ENCODE data around the gene TRPC5OS. TPM values are rescaled to one million over a fixed set of nuclear protein-coding genes. Genes with fewer than 3 reads are reported as not detected.

TRPC5OS gene
- total RNA-seq, 1 experiment from 2014 or later: not detected

DNA sequence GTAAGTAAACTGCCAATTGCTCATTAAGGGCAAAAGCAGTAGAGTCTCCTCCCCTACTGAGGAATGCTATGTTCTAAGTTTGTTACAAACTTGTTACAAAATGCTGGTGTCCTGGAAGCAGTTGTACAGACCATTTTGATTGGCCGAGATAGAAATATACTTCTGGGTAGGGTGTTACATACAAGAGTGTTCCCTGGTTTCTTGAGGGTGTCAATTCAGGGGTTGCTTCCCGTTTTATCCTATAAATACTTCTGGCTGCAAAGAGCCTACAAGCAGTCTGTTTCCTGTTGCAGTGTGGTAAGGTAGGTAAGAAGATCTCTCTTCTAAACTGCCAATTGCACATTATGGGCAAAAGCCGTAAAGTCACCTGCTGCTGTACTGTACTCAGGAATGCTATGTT, 5.7 kb downstream of the TRPC5OS start:
- no peaks in the 10 kb centered on the region for H3K36me3 Mint-ChIP-seq
- CTCF ChIA-PET: no interaction called here
- no peaks in the 10 kb centered on the region for H3K27me3 Mint-ChIP-seq (ENCODE audit: low read depth)
- H3K9me3 Mint-ChIP-seq: no peaks in the 10 kb centered on the region
- H3K4me3 Mint-ChIP-seq: no peak overlapping the region
- POLR2A ChIA-PET: no interaction called here
- H3K4me1 Mint-ChIP-seq: no peaks in the 10 kb centered on the region
- DNase-seq (ENCODE audit: low spot score): no peak
- no peak for ATAC-seq
- no peak overlapping the region for H3K27ac Mint-ChIP-seq
- TF ChIP-seq ETV6 (CRISPR knock-in tag; IDR thresholded peaks at IDR 0.05) (no peak), GRHL2 (CRISPR knock-in tag; IDR thresholded peaks at IDR 0.05; ENCODE audit: insufficient replicate concordance, severe bottlenecking) (no peak), CREB1 (CRISPR knock-in tag; IDR thresholded peaks at IDR 0.05) (no peak)

DNA sequence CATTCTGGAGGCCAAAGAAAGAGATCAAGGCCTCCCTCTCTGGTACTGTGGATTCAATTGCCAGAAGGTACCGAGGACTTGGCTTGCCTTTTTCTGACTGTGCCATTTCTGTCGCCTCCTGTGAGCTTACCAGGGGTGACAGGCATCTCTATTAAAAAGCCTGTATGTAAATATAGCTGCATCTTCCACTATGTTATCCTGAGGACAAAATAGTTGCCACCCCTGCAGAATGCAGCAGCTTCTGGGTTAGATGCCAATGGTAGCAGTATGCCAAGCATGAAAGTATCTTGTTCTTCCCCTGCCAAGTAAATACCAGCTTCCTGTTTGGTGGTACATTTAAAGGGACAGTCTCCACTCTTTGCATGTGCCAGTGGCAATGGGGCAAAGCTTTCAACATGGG, 10.7 kb downstream of the TRPC5OS start:
- no peaks in the 10 kb centered on the region for H3K36me3 Mint-ChIP-seq
- ChIA-PET POLR2A (no interaction called here), CTCF (interaction anchor here (1.2 kb wide), 1 partner anchor 17 kb away, joined by 4 read pairs; no protein-coding TSS in a partner anchor)
- H3K4me1 Mint-ChIP-seq: no peaks in the 10 kb centered on the region
- no peak overlapping the region for H3K27ac Mint-ChIP-seq
- no peak for DNase-seq (ENCODE audit: low spot score)
- ATAC-seq: no peak
- TF ChIP-seq, protein P1, sequence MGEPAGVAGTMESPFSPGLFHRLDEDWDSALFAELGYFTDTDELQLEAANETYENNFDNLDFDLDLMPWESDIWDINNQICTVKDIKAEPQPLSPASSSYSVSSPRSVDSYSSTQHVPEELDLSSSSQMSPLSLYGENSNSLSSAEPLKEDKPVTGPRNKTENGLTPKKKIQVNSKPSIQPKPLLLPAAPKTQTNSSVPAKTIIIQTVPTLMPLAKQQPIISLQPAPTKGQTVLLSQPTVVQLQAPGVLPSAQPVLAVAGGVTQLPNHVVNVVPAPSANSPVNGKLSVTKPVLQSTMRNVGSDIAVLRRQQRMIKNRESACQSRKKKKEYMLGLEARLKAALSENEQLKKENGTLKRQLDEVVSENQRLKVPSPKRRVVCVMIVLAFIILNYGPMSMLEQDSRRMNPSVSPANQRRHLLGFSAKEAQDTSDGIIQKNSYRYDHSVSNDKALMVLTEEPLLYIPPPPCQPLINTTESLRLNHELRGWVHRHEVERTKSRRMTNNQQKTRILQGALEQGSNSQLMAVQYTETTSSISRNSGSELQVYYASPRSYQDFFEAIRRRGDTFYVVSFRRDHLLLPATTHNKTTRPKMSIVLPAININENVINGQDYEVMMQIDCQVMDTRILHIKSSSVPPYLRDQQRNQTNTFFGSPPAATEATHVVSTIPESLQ (CRISPR knock-in tag; IDR thresholded peaks at IDR 0.05): no peak
- H3K4me3 Mint-ChIP-seq: no peak overlapping the region
- no peaks in the 10 kb centered on the region for H3K9me3 Mint-ChIP-seq
- no peaks in the 10 kb centered on the region for H3K27me3 Mint-ChIP-seq (ENCODE audit: low read depth)

DNA sequence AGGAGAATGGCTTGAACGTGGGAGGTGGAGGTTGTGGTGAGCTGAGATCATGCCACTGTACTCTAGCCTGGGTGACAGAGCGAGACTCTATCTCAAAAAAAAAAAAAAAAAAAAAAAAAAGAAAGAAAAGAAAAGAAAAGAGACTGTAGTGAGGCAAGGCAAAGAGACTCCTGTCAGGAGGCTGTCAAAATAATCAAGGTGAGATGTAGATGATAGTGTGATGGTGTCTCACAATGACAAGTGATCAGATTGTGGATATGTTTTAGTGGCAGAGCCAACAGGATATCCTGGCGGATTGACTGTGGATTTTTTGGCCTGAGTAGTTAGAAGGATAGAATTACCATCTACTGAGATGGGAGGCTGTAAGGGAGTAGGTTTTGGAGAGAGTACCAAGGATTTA, 12.6 kb downstream of the TRPC5OS start:
- Mint-ChIP-seq H3K27ac (no peak overlapping the region), H3K36me3 (no peaks in the 10 kb centered on the region), H3K27me3 (ENCODE audit: low read depth) (no peaks in the 10 kb centered on the region), H3K4me1 (no peaks in the 10 kb centered on the region), H3K9me3 (no peaks in the 10 kb centered on the region), H3K4me3 (no peak overlapping the region)
- DNase-seq (ENCODE audit: low spot score): no peak
- CTCF ChIA-PET: no interaction called here
- TF ChIP-seq, protein P2, sequence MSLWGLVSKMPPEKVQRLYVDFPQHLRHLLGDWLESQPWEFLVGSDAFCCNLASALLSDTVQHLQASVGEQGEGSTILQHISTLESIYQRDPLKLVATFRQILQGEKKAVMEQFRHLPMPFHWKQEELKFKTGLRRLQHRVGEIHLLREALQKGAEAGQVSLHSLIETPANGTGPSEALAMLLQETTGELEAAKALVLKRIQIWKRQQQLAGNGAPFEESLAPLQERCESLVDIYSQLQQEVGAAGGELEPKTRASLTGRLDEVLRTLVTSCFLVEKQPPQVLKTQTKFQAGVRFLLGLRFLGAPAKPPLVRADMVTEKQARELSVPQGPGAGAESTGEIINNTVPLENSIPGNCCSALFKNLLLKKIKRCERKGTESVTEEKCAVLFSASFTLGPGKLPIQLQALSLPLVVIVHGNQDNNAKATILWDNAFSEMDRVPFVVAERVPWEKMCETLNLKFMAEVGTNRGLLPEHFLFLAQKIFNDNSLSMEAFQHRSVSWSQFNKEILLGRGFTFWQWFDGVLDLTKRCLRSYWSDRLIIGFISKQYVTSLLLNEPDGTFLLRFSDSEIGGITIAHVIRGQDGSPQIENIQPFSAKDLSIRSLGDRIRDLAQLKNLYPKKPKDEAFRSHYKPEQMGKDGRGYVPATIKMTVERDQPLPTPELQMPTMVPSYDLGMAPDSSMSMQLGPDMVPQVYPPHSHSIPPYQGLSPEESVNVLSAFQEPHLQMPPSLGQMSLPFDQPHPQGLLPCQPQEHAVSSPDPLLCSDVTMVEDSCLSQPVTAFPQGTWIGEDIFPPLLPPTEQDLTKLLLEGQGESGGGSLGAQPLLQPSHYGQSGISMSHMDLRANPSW (CRISPR knock-in tag; conservative IDR thresholded peaks at IDR 0.05; ENCODE audit: low read depth): no peak
- TF ChIP-seq MYBL2 (CRISPR knock-in tag; IDR thresholded peaks at IDR 0.05): no peak
- TF ChIP-seq GRHL2 (CRISPR knock-in tag; IDR thresholded peaks at IDR 0.05; ENCODE audit: insufficient replicate concordance, severe bottlenecking): no peak
- no peak for TF ChIP-seq SOX15 (CRISPR knock-in tag; IDR thresholded peaks at IDR 0.05)
- TF ChIP-seq, protein P3, sequence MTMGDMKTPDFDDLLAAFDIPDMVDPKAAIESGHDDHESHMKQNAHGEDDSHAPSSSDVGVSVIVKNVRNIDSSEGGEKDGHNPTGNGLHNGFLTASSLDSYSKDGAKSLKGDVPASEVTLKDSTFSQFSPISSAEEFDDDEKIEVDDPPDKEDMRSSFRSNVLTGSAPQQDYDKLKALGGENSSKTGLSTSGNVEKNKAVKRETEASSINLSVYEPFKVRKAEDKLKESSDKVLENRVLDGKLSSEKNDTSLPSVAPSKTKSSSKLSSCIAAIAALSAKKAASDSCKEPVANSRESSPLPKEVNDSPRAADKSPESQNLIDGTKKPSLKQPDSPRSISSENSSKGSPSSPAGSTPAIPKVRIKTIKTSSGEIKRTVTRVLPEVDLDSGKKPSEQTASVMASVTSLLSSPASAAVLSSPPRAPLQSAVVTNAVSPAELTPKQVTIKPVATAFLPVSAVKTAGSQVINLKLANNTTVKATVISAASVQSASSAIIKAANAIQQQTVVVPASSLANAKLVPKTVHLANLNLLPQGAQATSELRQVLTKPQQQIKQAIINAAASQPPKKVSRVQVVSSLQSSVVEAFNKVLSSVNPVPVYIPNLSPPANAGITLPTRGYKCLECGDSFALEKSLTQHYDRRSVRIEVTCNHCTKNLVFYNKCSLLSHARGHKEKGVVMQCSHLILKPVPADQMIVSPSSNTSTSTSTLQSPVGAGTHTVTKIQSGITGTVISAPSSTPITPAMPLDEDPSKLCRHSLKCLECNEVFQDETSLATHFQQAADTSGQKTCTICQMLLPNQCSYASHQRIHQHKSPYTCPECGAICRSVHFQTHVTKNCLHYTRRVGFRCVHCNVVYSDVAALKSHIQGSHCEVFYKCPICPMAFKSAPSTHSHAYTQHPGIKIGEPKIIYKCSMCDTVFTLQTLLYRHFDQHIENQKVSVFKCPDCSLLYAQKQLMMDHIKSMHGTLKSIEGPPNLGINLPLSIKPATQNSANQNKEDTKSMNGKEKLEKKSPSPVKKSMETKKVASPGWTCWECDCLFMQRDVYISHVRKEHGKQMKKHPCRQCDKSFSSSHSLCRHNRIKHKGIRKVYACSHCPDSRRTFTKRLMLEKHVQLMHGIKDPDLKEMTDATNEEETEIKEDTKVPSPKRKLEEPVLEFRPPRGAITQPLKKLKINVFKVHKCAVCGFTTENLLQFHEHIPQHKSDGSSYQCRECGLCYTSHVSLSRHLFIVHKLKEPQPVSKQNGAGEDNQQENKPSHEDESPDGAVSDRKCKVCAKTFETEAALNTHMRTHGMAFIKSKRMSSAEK (CRISPR knock-in tag; IDR thresholded peaks at IDR 0.05; ENCODE audit: borderline replicate concordance): no peak
- TF ChIP-seq ZNF317 (CRISPR knock-in tag; IDR thresholded peaks at IDR 0.05; ENCODE audit: borderline replicate concordance, low read depth): no peak
- TF ChIP-seq RORB (CRISPR knock-in tag; IDR thresholded peaks at IDR 0.05): no peak
- TF ChIP-seq, protein P4, sequence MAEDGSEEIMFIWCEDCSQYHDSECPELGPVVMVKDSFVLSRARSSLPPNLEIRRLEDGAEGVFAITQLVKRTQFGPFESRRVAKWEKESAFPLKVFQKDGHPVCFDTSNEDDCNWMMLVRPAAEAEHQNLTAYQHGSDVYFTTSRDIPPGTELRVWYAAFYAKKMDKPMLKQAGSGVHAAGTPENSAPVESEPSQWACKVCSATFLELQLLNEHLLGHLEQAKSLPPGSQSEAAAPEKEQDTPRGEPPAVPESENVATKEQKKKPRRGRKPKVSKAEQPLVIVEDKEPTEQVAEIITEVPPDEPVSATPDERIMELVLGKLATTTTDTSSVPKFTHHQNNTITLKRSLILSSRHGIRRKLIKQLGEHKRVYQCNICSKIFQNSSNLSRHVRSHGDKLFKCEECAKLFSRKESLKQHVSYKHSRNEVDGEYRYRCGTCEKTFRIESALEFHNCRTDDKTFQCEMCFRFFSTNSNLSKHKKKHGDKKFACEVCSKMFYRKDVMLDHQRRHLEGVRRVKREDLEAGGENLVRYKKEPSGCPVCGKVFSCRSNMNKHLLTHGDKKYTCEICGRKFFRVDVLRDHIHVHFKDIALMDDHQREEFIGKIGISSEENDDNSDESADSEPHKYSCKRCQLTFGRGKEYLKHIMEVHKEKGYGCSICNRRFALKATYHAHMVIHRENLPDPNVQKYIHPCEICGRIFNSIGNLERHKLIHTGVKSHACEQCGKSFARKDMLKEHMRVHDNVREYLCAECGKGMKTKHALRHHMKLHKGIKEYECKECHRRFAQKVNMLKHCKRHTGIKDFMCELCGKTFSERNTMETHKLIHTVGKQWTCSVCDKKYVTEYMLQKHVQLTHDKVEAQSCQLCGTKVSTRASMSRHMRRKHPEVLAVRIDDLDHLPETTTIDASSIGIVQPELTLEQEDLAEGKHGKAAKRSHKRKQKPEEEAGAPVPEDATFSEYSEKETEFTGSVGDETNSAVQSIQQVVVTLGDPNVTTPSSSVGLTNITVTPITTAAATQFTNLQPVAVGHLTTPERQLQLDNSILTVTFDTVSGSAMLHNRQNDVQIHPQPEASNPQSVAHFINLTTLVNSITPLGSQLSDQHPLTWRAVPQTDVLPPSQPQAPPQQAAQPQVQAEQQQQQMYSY (CRISPR knock-in tag; IDR thresholded peaks at IDR 0.05): no peak
- no peak for ATAC-seq
- POLR2A ChIA-PET: no interaction called here
